Measurements from ENCODE around the gene CHAF1A.

CHAF1A gene

DNA sequence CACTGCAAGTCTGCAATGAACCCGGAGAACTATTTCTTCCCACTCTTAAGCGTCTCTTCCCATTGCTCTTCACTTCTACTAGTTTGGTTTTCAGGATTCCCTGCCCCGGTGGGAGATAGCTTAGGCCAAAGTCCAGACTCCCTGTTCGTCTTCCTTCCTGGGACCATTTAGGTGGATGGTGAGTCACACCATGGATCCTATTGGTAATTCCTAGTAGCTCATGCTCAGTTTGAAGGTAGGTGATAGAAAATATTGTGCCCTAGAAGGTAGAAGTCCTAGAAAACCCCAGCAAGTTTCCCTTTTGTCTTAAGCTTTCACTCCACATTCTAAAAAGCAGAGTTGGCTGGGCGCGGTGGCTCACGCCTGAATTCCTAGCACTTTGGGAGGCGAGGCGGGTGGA is 13.8 kb downstream of the CHAF1A start:
- no peak overlapping the region for H3K9ac ChIP-seq (ENCODE audit: low read length)
- no peak overlapping the region for H3K4me3 ChIP-seq (ENCODE audit: low read length)
- H3K9me3 ChIP-seq (ENCODE audit: control insufficient read depth, low read length) = no peaks in the 10 kb centered on the region
- no peaks in the 10 kb centered on the region for H3K27me3 ChIP-seq (replicated peaks; ENCODE audit: control insufficient read depth, insufficient read depth, low read length)
- H3K4me1 ChIP-seq (ENCODE audit: control insufficient read depth, insufficient read depth, low read length) = peaks cover 24% of the 10 kb centered on the region
- H3K36me3 ChIP-seq (ENCODE audit: control insufficient read depth, insufficient read depth, low read length, severe bottlenecking) = no peaks in the 10 kb centered on the region
- no peak for DNase-seq (ENCODE audit: low read depth)

- H3K9ac ChIP-seq (ENCODE audit: low read length) = no peak overlapping the region
- no peaks in the 10 kb centered on the region for H3K9me3 ChIP-seq (ENCODE audit: control insufficient read depth, low read length)
- peaks cover 13% of the 10 kb centered on the region for H3K36me3 ChIP-seq (ENCODE audit: control insufficient read depth, insufficient read depth, low read length, severe bottlenecking)
- DNase-seq (ENCODE audit: low read depth) = no peak
- no peaks in the 10 kb centered on the region for H3K27me3 ChIP-seq (replicated peaks; ENCODE audit: control insufficient read depth, insufficient read depth, low read length)
- H3K4me3 ChIP-seq (ENCODE audit: low read length) = no peak overlapping the region
- peaks cover 17% of the 10 kb centered on the region for H3K4me1 ChIP-seq (ENCODE audit: control insufficient read depth, insufficient read depth, low read length)
These were observed 21.1 kb downstream of the CHAF1A start for GRCh38 chr19:4423416-4424126.

GRCh38 chr19:4425537-4425936 is 23.1 kb downstream of the CHAF1A start:
- peak; percentile 15 for DNase-seq (ENCODE audit: low read depth)
- Histone ChIP-seq H3K36me3 (ENCODE audit: control insufficient read depth, insufficient read depth, low read length, severe bottlenecking) (peaks cover 22% of the 10 kb centered on the region), H3K9ac (ENCODE audit: low read length) (peak overlapping the region; percentile 55)

DNA sequence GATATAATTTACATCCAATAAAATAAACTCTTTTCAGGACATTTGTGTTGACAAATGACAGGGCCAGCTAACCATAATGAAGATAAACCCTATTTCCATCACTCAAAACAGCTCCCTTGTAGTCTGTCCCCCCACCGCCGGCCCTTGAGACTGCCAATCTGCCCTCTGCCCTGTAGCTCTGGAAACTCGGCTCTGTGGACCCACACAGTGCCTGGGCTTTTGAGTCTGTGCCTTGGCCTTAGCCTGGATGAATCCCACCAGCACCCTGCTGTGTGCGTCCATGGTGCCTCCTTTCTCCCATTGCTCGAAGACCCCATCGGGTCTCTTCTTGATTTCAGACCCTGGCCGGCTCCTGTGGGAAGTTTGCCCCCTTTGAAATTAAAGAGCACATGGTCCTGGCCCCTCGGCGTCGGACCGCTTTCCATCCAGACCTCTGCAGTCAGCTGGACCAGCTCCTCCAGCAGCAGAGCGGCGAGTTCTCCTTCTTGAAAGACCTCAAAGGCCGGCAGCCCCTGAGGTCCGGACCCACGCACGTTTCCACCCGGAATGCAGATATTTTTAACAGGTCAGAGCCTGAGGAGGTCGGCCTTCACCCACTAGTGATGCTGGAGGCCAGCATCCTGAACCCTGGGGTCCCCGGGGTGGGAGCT is 26.0 kb downstream of the CHAF1A start:
- no peak overlapping the region for H3K4me3 ChIP-seq (ENCODE audit: low read length)
- H3K27me3 ChIP-seq (replicated peaks; ENCODE audit: control insufficient read depth, insufficient read depth, low read length) = no peaks in the 10 kb centered on the region
- peaks cover 10% of the 10 kb centered on the region for H3K4me1 ChIP-seq (ENCODE audit: control insufficient read depth, insufficient read depth, low read length)
- H3K9me3 ChIP-seq (ENCODE audit: control insufficient read depth, low read length) = no peaks in the 10 kb centered on the region
- peaks cover 29% of the 10 kb centered on the region for H3K36me3 ChIP-seq (ENCODE audit: control insufficient read depth, insufficient read depth, low read length, severe bottlenecking)
- no peak for DNase-seq (ENCODE audit: low read depth)
- H3K9ac ChIP-seq (ENCODE audit: low read length) = no peak overlapping the region

More at GRCh38 chr19:4425537-4425936, 23.1 kb downstream of the CHAF1A start:
- no peaks in the 10 kb centered on the region for H3K9me3 ChIP-seq (ENCODE audit: control insufficient read depth, low read length)
- peaks cover 14% of the 10 kb centered on the region for H3K4me1 ChIP-seq (ENCODE audit: control insufficient read depth, insufficient read depth, low read length)
- H3K4me3 ChIP-seq (ENCODE audit: low read length) = no peak overlapping the region
- H3K27me3 ChIP-seq (replicated peaks; ENCODE audit: control insufficient read depth, insufficient read depth, low read length) = no peaks in the 10 kb centered on the region

DNA sequence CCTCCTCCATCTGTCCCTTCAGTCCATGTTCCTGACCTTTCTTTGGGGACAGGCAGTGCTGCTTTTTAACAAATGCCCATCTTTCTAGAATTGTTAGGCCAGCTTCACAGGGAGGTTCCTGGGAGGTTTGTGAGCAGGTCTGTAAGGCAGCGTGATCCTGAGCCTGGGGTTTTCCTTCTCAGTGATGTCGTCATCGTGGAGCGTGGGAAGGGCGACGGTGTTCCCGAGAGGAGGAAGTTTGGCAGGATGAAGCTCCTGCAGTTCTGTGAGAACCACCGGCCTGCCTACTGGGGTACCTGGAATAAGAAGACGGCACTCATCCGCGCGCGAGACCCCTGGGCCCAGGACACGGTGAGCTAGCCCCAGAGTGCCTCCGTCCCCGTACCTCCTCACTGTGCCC is 26.8 kb downstream of the CHAF1A start:
- DNase-seq (ENCODE audit: low read depth) = no peak
- H3K4me1 ChIP-seq (ENCODE audit: control insufficient read depth, insufficient read depth, low read length) = peaks cover 10% of the 10 kb centered on the region
- no peaks in the 10 kb centered on the region for H3K27me3 ChIP-seq (replicated peaks; ENCODE audit: control insufficient read depth, insufficient read depth, low read length)
- H3K9ac ChIP-seq (ENCODE audit: low read length) = no peak overlapping the region
- no peaks in the 10 kb centered on the region for H3K9me3 ChIP-seq (ENCODE audit: control insufficient read depth, low read length)
- peaks cover 25% of the 10 kb centered on the region for H3K36me3 ChIP-seq (ENCODE audit: control insufficient read depth, insufficient read depth, low read length, severe bottlenecking)
- H3K4me3 ChIP-seq (ENCODE audit: low read length) = no peak overlapping the region

- Histone ChIP-seq H3K4me3 (ENCODE audit: low read length) (no peak overlapping the region), H3K9ac (ENCODE audit: low read length) (no peak overlapping the region), H3K4me1 (ENCODE audit: control insufficient read depth, insufficient read depth, low read length) (peaks cover 10% of the 10 kb centered on the region), H3K27me3 (replicated peaks; ENCODE audit: control insufficient read depth, insufficient read depth, low read length) (no peaks in the 10 kb centered on the region), H3K9me3 (ENCODE audit: control insufficient read depth, low read length) (no peaks in the 10 kb centered on the region), H3K36me3 (ENCODE audit: control insufficient read depth, insufficient read depth, low read length, severe bottlenecking) (peaks cover 29% of the 10 kb centered on the region)
- no peak for DNase-seq (ENCODE audit: low read depth)
These were observed 27.3 kb downstream of the CHAF1A start for GRCh38 chr19:4429771-4430171.

DNA sequence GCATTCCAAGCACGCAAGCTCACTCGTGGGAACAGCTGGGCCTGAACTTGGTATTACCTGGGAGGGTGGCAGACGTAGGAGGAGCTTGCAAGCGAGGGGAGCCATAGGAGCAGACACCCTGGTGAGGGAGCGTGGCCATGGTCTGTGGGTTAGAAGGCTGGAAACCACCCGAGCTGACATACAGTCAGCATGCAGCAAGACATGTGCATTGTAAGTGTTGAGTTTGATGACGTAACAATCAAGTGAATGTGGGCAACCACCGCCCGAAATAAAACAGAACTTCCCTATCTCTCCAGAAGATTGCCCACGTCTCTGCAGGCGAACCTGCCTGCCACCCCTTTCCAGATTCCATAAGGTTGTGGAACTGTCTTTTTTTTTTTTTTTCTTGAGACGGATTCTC is 28.3 kb downstream of the CHAF1A start:
- no peaks in the 10 kb centered on the region for H3K9me3 ChIP-seq (ENCODE audit: control insufficient read depth, low read length)
- H3K4me1 ChIP-seq (ENCODE audit: control insufficient read depth, insufficient read depth, low read length) = peaks cover 3% of the 10 kb centered on the region
- H3K27me3 ChIP-seq (replicated peaks; ENCODE audit: control insufficient read depth, insufficient read depth, low read length) = no peaks in the 10 kb centered on the region
- no peak overlapping the region for H3K9ac ChIP-seq (ENCODE audit: low read length)
- no peak for DNase-seq (ENCODE audit: low read depth)
- H3K36me3 ChIP-seq (ENCODE audit: control insufficient read depth, insufficient read depth, low read length, severe bottlenecking) = peaks cover 29% of the 10 kb centered on the region
- H3K4me3 ChIP-seq (ENCODE audit: low read length) = no peak overlapping the region

GRCh38 chr19:4431296-4431695 is 28.9 kb downstream of the CHAF1A start:
- no peak overlapping the region for H3K9ac ChIP-seq (ENCODE audit: low read length)
- no peaks in the 10 kb centered on the region for H3K4me1 ChIP-seq (ENCODE audit: control insufficient read depth, insufficient read depth, low read length)
- no peak overlapping the region for H3K4me3 ChIP-seq (ENCODE audit: low read length)
- no peaks in the 10 kb centered on the region for H3K27me3 ChIP-seq (replicated peaks; ENCODE audit: control insufficient read depth, insufficient read depth, low read length)
- no peaks in the 10 kb centered on the region for H3K9me3 ChIP-seq (ENCODE audit: control insufficient read depth, low read length)
- DNase-seq (ENCODE audit: low read depth) = no peak
- peaks cover 29% of the 10 kb centered on the region for H3K36me3 ChIP-seq (ENCODE audit: control insufficient read depth, insufficient read depth, low read length, severe bottlenecking)

- Histone ChIP-seq H3K36me3 (ENCODE audit: control insufficient read depth, insufficient read depth, low read length, severe bottlenecking) (peaks cover 29% of the 10 kb centered on the region), H3K4me1 (ENCODE audit: control insufficient read depth, insufficient read depth, low read length) (no peaks in the 10 kb centered on the region), H3K9ac (ENCODE audit: low read length) (no peak overlapping the region), H3K9me3 (ENCODE audit: control insufficient read depth, low read length) (no peaks in the 10 kb centered on the region), H3K4me3 (ENCODE audit: low read length) (no peak overlapping the region), H3K27me3 (replicated peaks; ENCODE audit: control insufficient read depth, insufficient read depth, low read length) (no peaks in the 10 kb centered on the region)
- no peak for DNase-seq (ENCODE audit: low read depth)
These were observed 29.6 kb downstream of the CHAF1A start for GRCh38 chr19:4431808-4432674.

- Histone ChIP-seq H3K9ac (ENCODE audit: low read length) (no peak overlapping the region), H3K27me3 (replicated peaks; ENCODE audit: control insufficient read depth, insufficient read depth, low read length) (no peaks in the 10 kb centered on the region), H3K36me3 (ENCODE audit: control insufficient read depth, insufficient read depth, low read length, severe bottlenecking) (peaks cover 29% of the 10 kb centered on the region), H3K4me3 (ENCODE audit: low read length) (no peak overlapping the region), H3K4me1 (ENCODE audit: control insufficient read depth, insufficient read depth, low read length) (no peaks in the 10 kb centered on the region), H3K9me3 (ENCODE audit: control insufficient read depth, low read length) (no peaks in the 10 kb centered on the region)
- no peak for DNase-seq (ENCODE audit: low read depth)
These were observed 30.6 kb downstream of the CHAF1A start for GRCh38 chr19:4432918-4433506.

DNA sequence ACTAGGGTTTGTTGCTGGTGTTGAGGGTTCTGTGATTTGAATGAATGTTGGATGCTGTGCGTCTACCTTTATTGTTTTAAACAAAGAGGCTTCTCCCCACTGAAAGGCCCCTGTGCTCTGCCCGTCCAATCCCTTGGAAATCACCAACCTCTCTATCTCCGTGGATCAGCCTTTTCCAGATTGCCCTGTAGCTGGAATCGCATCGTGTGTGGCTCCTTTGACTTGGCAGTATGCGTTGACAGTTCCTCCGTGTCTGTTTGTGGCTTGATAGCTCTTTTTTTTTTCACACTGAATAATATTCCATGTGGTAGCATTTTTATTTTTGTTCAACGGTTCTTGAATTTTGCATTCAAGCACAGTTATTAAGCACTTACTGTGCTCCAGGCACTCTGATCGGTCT is 32.0 kb downstream of the CHAF1A start:
- no peak for DNase-seq (ENCODE audit: low read depth)
- Histone ChIP-seq H3K4me3 (ENCODE audit: low read length) (no peak overlapping the region), H3K9ac (ENCODE audit: low read length) (no peak overlapping the region), H3K9me3 (ENCODE audit: control insufficient read depth, low read length) (no peaks in the 10 kb centered on the region), H3K4me1 (ENCODE audit: control insufficient read depth, insufficient read depth, low read length) (no peaks in the 10 kb centered on the region), H3K27me3 (replicated peaks; ENCODE audit: control insufficient read depth, insufficient read depth, low read length) (no peaks in the 10 kb centered on the region), H3K36me3 (ENCODE audit: control insufficient read depth, insufficient read depth, low read length, severe bottlenecking) (peaks cover 28% of the 10 kb centered on the region)

All from adipocyte (in vitro differentiated cells).